GM21381 (cell line): ENCODE measurements around the gene PLSCR1.
A peak's percentile ranks its signal among the peaks of the same experiment; 100 is the strongest.
"Not testable (repeated sequence)": the region's sequence is repeated elsewhere in the genome, so short reads cannot be mapped to it uniquely, and the experiment has no call there.

Source experiments
- ATAC-seq: cut with Tn5 transposase; IDR thresholded peaks from one replicate; pipeline ENCODE4 v1.9.1; 2021; ENCODE audit warnings: mild to moderate bottlenecking, moderate library complexity; ENCODE audit not compliant: unreplicated experiment

PLSCR1 gene

DNA sequence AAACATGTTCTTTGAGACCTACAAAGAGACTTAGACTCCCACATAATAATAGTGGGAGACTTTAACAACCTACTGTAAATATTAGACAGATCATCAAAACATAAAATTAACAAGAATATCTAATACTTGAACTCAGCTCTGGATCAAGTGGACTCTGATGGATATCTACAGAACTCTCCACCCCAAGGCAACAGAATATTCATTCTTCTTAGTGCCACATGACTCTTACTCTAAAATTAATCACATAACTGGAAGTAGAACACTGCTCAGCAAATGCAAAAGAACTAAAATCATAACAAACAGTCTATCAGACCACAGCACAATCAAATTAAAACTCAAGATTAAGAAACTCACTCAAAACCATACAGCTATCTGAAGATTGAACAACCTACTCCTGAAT lies 59.1 kb downstream of the PLSCR1 start:
- ATAC-seq, result no peak

GRCh38 chr3:146476094-146476740 lies 68.2 kb downstream of the PLSCR1 start:
- no peak for ATAC-seq

DNA sequence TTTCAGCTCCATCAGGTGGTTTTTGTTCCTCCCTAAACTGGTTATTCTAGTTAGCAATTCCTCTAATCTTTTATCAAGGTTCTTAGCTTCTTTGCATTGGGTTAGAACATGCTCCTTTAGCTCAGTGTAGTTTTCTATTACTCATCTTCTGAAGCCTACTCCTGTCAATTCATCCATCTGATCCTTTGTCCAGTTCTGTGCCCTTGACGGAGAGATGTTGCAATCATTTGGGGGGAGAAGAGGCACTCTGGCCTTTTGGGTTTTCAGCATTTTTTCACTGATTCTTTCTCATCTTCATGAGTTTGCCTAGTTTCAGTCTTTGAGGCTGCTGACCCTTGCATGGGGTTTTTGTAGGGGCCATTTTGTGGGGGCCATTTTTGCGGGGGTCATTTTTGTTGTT lies 69.4 kb downstream of the PLSCR1 start:
- not testable (repeated sequence) for ATAC-seq

- ATAC-seq, result no peak
Measured at GRCh38 chr3:146473726-146474125, 70.7 kb downstream of the PLSCR1 start.

- ATAC-seq, result no peak
Measured at GRCh38 chr3:146472611-146473010, 71.8 kb downstream of the PLSCR1 start.

GRCh38 chr3:146471012-146471411 lies 73.4 kb downstream of the PLSCR1 start:
- ATAC-seq, result no peak

GRCh38 chr3:146470425-146470990 lies 73.9 kb downstream of the PLSCR1 start:
- no peak for ATAC-seq

DNA sequence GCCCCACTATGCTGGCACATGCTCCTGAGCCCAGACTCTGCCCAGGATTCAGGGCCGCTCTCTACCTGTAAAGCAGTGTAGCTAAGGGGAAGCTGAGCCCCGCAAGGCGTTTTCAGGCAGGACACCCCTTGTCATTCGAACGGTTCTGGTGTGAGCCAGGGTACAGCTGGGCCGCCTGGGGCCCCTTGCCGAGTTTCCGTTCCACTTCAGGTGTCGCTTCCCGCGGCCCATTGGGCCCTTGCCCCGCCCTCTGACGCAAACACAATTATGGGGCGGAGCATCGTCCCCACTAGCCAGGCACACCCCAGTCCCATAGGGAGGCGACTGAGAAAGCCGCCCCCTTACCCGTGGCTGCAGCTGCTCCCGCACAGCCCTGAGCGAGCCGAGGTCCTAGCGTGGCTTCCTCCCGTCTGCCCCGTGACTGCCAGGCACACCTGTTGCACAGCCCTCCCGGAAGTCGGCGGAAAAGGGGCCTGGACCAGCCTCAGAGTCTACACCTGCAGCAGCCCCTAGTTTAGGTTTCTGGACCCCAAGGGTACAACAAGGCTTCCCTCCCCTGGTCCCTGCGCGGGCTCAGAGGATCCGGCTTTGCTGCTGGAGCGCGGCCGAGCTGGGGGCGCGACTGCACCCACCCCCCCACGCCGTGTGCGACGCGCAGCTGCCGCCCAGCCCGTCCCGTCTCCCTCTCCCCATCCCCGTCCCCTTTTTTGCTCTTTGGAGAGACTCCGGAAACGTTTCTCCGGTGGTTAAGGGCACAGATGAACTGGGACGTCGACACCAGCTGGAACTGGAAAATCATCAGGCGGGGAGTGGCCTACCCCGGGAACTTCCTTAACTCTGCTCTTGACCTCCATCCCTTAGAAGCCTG lies 75.0 kb downstream of the PLSCR1 start, which contains the start of gene PLSCR2:
TSS of gene PLSCR2 (minus strand) at position 412 of the 868 bp plus-strand sequence. CDS start 9,657 bp downstream, outside the sequence.
- ATAC-seq, result peak; percentile 99

GRCh38 chr3:146468671-146469149 lies 75.7 kb downstream of the PLSCR1 start:
- ATAC-seq, result no peak

DNA sequence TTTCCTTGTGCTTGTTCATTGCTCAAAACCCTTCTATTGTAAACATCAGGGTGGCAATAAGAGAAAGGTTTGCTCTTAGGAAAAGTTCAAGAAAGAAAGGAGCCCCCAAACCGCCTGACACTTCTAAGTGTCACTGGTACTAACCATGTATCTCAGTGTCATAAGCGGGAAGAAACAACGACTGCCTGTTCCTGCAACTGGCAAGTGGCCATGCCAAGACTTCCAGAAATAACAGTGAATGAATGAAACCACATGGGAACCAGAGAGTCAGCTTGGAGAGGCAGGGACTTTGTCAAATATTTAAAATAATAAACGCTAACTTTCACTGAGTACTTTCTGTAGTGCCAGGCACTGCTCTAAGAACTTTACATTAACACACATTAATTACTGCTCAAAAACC lies 76.2 kb downstream of the PLSCR1 start:
- no peak for ATAC-seq

GRCh38 chr3:146466604-146467003 lies 77.8 kb downstream of the PLSCR1 start:
- no peak for ATAC-seq

DNA sequence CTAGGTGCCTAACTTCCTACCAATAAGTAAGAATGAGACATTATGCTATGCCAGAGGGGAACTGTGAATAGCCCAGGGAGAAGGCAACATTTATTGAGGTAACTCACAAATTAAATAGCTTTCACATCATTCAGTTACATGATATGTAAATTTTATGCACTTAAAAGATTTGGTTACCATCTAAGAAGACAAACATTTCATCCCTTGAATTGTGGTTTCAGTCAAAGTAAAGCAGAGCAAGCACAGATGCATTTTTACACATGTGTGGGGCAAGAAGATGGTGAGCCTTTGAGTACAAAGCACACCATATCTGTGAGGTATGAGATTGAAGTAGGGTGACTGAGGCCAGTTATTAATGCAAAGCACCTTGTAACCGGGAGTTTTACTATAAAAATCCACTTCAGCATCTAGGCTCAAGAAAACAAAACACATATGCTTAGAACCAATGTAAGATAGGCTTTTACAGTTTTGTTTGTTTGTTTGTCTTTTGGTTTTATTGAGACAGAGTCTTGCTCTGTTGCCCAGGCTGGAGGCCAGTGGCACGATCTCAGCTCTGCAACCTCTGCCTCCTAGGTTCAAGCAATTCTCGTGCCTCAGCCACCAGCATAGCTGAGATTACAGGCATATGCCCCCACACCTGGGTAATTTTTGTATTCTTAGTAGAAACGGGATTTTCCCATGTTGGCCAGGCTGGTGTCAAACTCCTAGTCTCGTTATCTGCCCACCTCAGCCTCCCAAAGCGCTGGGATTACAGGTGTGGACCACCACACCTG lies 78.5 kb downstream of the PLSCR1 start:
- ATAC-seq, result no peak
